T-helper 1 cell treated with Interleukin-12 subunit alpha and Interleukin-12 subunit beta and Interleukin-4 antibody, amounts not matched to agents 30 μg/mL and 1 μg/mL, for 36 hours (primary cell): ENCODE measurements around the gene WIPF2.
"Not testable (repeated sequence)": the region's sequence is repeated elsewhere in the genome, so short reads cannot be mapped to it uniquely, and the experiment has no call there.

Source experiments
- H3K27ac Mint-ChIP-seq: one replicate; pipeline ENCODE4 v1.8.0; 2021; ENCODE audit warnings: mild to moderate bottlenecking, mixed read lengths
- H3K27me3 Mint-ChIP-seq: one replicate; pipeline ENCODE4 v1.8.0; 2021; ENCODE audit warnings: low read depth, mixed read lengths
- H3K36me3 Mint-ChIP-seq: one replicate; pipeline ENCODE4 v1.8.0; 2021; ENCODE audit warnings: low read depth, mixed read lengths
- H3K4me1 Mint-ChIP-seq: one replicate; pipeline ENCODE4 v1.8.0; 2021; ENCODE audit warnings: low read depth, mixed read lengths
- H3K4me3 Mint-ChIP-seq: one replicate; pipeline ENCODE4 v1.8.0; 2021; ENCODE audit warnings: mild to moderate bottlenecking, moderate library complexity, mixed read lengths
- H3K9me3 Mint-ChIP-seq: one replicate; pipeline ENCODE4 v1.8.0; 2021; ENCODE audit warnings: mixed read lengths

WIPF2 gene

GRCh38 chr17:40213914-40214313 lies 5.2 kb upstream of the WIPF2 start:
- H3K36me3 Mint-ChIP-seq, H3K9me3 Mint-ChIP-seq, H3K27ac Mint-ChIP-seq, H3K27me3 Mint-ChIP-seq, H3K4me3 Mint-ChIP-seq: not testable (repeated sequence)
- peaks cover 12% of the 10 kb centered on the region for H3K4me1 Mint-ChIP-seq

- Mint-ChIP-seq H3K9me3 (no peaks in the 10 kb centered on the region), H3K27me3 (no peaks in the 10 kb centered on the region), H3K36me3 (peaks cover 7% of the 10 kb centered on the region), H3K4me3 (peak overlapping the region; percentile 99), H3K4me1 (peaks cover 22% of the 10 kb centered on the region), H3K27ac (peak overlapping the region; percentile 100)
These were observed 931 bp upstream of the WIPF2 start for GRCh38 chr17:40218006-40218739.

GRCh38 chr17:40219594-40220338 lies 662 bp downstream of the WIPF2 start:
- Mint-ChIP-seq H3K27ac (peak overlapping the region; percentile 82), H3K36me3 (peaks cover 11% of the 10 kb centered on the region), H3K4me3 (peak overlapping the region; percentile 99), H3K9me3 (no peaks in the 10 kb centered on the region), H3K27me3 (no peaks in the 10 kb centered on the region), H3K4me1 (peaks cover 28% of the 10 kb centered on the region)

GRCh38 chr17:40224718-40225550 lies 5.8 kb downstream of the WIPF2 start:
- H3K27ac Mint-ChIP-seq = no peak overlapping the region
- no peak overlapping the region for H3K4me3 Mint-ChIP-seq
- peaks cover 13% of the 10 kb centered on the region for H3K36me3 Mint-ChIP-seq
- no peaks in the 10 kb centered on the region for H3K9me3 Mint-ChIP-seq
- H3K27me3 Mint-ChIP-seq = no peaks in the 10 kb centered on the region
- peaks cover 18% of the 10 kb centered on the region for H3K4me1 Mint-ChIP-seq

GRCh38 chr17:40229146-40229545 lies 10.0 kb downstream of the WIPF2 start:
- not testable (repeated sequence) for H3K27me3 Mint-ChIP-seq, H3K4me3 Mint-ChIP-seq, H3K9me3 Mint-ChIP-seq, H3K27ac Mint-ChIP-seq
- H3K36me3 Mint-ChIP-seq = peaks cover 23% of the 10 kb centered on the region
- H3K4me1 Mint-ChIP-seq = peaks cover 13% of the 10 kb centered on the region

- Mint-ChIP-seq H3K9me3 (no peaks in the 10 kb centered on the region), H3K4me3 (no peak overlapping the region), H3K36me3 (peaks cover 21% of the 10 kb centered on the region), H3K27me3 (no peaks in the 10 kb centered on the region), H3K27ac (no peak overlapping the region), H3K4me1 (peaks cover 5% of the 10 kb centered on the region)
These were observed 11.6 kb downstream of the WIPF2 start for GRCh38 chr17:40230670-40231069.

- not testable (repeated sequence) for H3K4me1 Mint-ChIP-seq, H3K4me3 Mint-ChIP-seq, H3K27ac Mint-ChIP-seq, H3K9me3 Mint-ChIP-seq, H3K27me3 Mint-ChIP-seq
- H3K36me3 Mint-ChIP-seq = peaks cover 21% of the 10 kb centered on the region
These were observed 12.8 kb downstream of the WIPF2 start for GRCh38 chr17:40231928-40232327.

- Mint-ChIP-seq H3K4me3 (no peak overlapping the region), H3K9me3 (no peaks in the 10 kb centered on the region), H3K4me1 (peaks cover 11% of the 10 kb centered on the region), H3K36me3 (no peaks in the 10 kb centered on the region), H3K27me3 (no peaks in the 10 kb centered on the region), H3K27ac (no peak overlapping the region)
These were observed 22.2 kb downstream of the WIPF2 start for GRCh38 chr17:40241252-40241834.

GRCh38 chr17:40242774-40243173 lies 23.7 kb downstream of the WIPF2 start:
- no peaks in the 10 kb centered on the region for H3K9me3 Mint-ChIP-seq
- no peak overlapping the region for H3K4me3 Mint-ChIP-seq
- H3K27ac Mint-ChIP-seq = no peak overlapping the region
- H3K27me3 Mint-ChIP-seq = no peaks in the 10 kb centered on the region
- H3K4me1 Mint-ChIP-seq = peaks cover 11% of the 10 kb centered on the region
- H3K36me3 Mint-ChIP-seq = no peaks in the 10 kb centered on the region

GRCh38 chr17:40243761-40244160 lies 24.7 kb downstream of the WIPF2 start:
- H3K27me3 Mint-ChIP-seq = no peaks in the 10 kb centered on the region
- H3K4me3 Mint-ChIP-seq = no peak overlapping the region
- no peaks in the 10 kb centered on the region for H3K9me3 Mint-ChIP-seq
- H3K36me3 Mint-ChIP-seq = no peaks in the 10 kb centered on the region
- no peak overlapping the region for H3K27ac Mint-ChIP-seq
- H3K4me1 Mint-ChIP-seq = peaks cover 11% of the 10 kb centered on the region

GRCh38 chr17:40244255-40244654 lies 25.2 kb downstream of the WIPF2 start:
- no peaks in the 10 kb centered on the region for H3K36me3 Mint-ChIP-seq
- no peak overlapping the region for H3K27ac Mint-ChIP-seq
- peaks cover 11% of the 10 kb centered on the region for H3K4me1 Mint-ChIP-seq
- no peaks in the 10 kb centered on the region for H3K9me3 Mint-ChIP-seq
- no peaks in the 10 kb centered on the region for H3K27me3 Mint-ChIP-seq
- H3K4me3 Mint-ChIP-seq = no peak overlapping the region

GRCh38 chr17:40247926-40248495 lies 28.9 kb downstream of the WIPF2 start:
- H3K4me1 Mint-ChIP-seq = peaks cover 5% of the 10 kb centered on the region
- H3K27ac Mint-ChIP-seq = no peak overlapping the region
- H3K9me3 Mint-ChIP-seq = no peaks in the 10 kb centered on the region
- H3K36me3 Mint-ChIP-seq = no peaks in the 10 kb centered on the region
- no peaks in the 10 kb centered on the region for H3K27me3 Mint-ChIP-seq
- H3K4me3 Mint-ChIP-seq = no peak overlapping the region

- Mint-ChIP-seq H3K27ac (no peak overlapping the region), H3K4me3 (no peak overlapping the region), H3K4me1 (peaks cover 5% of the 10 kb centered on the region), H3K27me3 (no peaks in the 10 kb centered on the region), H3K36me3 (no peaks in the 10 kb centered on the region), H3K9me3 (no peaks in the 10 kb centered on the region)
These were observed 29.4 kb downstream of the WIPF2 start for GRCh38 chr17:40248507-40248906.

- H3K4me1 Mint-ChIP-seq = no peaks in the 10 kb centered on the region
- no peaks in the 10 kb centered on the region for H3K9me3 Mint-ChIP-seq
- H3K27ac Mint-ChIP-seq = no peak overlapping the region
- no peak overlapping the region for H3K4me3 Mint-ChIP-seq
- peaks cover 2% of the 10 kb centered on the region for H3K36me3 Mint-ChIP-seq
- no peaks in the 10 kb centered on the region for H3K27me3 Mint-ChIP-seq
These were observed 32.5 kb downstream of the WIPF2 start for GRCh38 chr17:40251576-40251975.
